Fibroblast of lung (primary cell): ENCODE measurements around the gene PTDSS2. TPM values are rescaled to one million over a fixed set of nuclear protein-coding genes. Genes with fewer than 3 reads are reported as not detected.

Source experiments
- DNase-seq, 2 donors: peaks; one replicate each; pipeline versions ENCODE4 v3.0.0 to v3.0.0-alpha.2; 2010; ENCODE audit warnings: low read depth in 2 of 2
- H2AFZ ChIP-seq: 2 replicates; pipeline ENCODE4 v1.5.1; 2012; ENCODE audit warnings: low read length, control low read depth, inconsistent platforms
- H3K27ac ChIP-seq: 2 replicates; pipeline ENCODE4 v1.5.1; 2011; ENCODE audit warnings: low read length, control low read depth; ENCODE audit not compliant: insufficient read depth
- H3K27me3 ChIP-seq: 2 replicates; pipeline ENCODE4 v1.5.1; 2011; ENCODE audit warnings: mild to moderate bottlenecking, low read length; ENCODE audit not compliant: control insufficient read depth, insufficient read depth
- H3K36me3 ChIP-seq: 2 replicates; pipeline ENCODE4 v1.5.1; 2011; ENCODE audit warnings: low read length; ENCODE audit not compliant: control insufficient read depth, insufficient read depth
- H3K4me1 ChIP-seq: 2 replicates; pipeline ENCODE4 v1.5.1; 2011; ENCODE audit warnings: low read length; ENCODE audit not compliant: control insufficient read depth, insufficient read depth; ENCODE audit errors: extremely low read depth
- H3K4me2 ChIP-seq: 2 replicates; pipeline ENCODE4 v1.5.1; 2011; ENCODE audit warnings: low read length, control low read depth; ENCODE audit not compliant: insufficient read depth; ENCODE audit errors: extremely low read depth
- H3K4me3 ChIP-seq, 4 experiments: fragments of 200-600 bp in 1 of 4; sonication (generic) in 1 of 4; replicated peaks in 1 of 4; 2 replicates each; pipeline ENCODE4 v1.5.1; 2011 to 2016; ENCODE audit warnings: low read length in 4 of 4, low read depth in 3 of 4, mild to moderate bottlenecking in 3 of 4, control low read depth in 2 of 4, inconsistent platforms in 1 of 4, mixed read lengths in 1 of 4; ENCODE audit not compliant: insufficient read depth in 1 of 4; ENCODE audit errors: control extremely low read depth in 1 of 4
- H3K79me2 ChIP-seq: 2 replicates; pipeline ENCODE4 v1.5.1; 2012; ENCODE audit warnings: mild to moderate bottlenecking, low read length, inconsistent platforms; ENCODE audit not compliant: control insufficient read depth, insufficient read depth
- H3K9ac ChIP-seq: 2 replicates; pipeline ENCODE4 v1.5.1; 2011; ENCODE audit warnings: mild to moderate bottlenecking, low read length, control low read depth; ENCODE audit not compliant: insufficient read depth
- H3K9me3 ChIP-seq: 2 replicates; pipeline ENCODE4 v1.5.1; 2012; ENCODE audit warnings: low read depth, low read length; ENCODE audit not compliant: control insufficient read depth, insufficient read depth
- H4K20me1 ChIP-seq: 2 replicates; pipeline ENCODE4 v1.5.1; 2011; ENCODE audit warnings: low read length; ENCODE audit not compliant: control insufficient read depth, insufficient read depth; ENCODE audit errors: extremely low read depth
- CTCF ChIP-seq, 2 donors: IDR thresholded peaks in 1 of 2; conservative IDR thresholded peaks in 1 of 2; 1 replicate in 1 of 2; 2 replicates in 1 of 2; pipeline ENCODE4 v1.5.1; 2011 to 2012; ENCODE audit warnings: low read length in 2 of 2, control low read depth in 1 of 2, inconsistent platforms in 1 of 2, low read depth in 1 of 2, mild to moderate bottlenecking in 1 of 2
- EZH2 ChIP-seq: IDR thresholded peaks from 2 replicates; pipeline ENCODE4 v1.5.1; 2012; ENCODE audit warnings: low read length, control low read depth, mild to moderate bottlenecking; ENCODE audit errors: missing control alignments
- polyA plus RNA-seq, 2 donors: library from polyadenylated mRNA; depleted of rRNA in 1 of 2; stranded (reverse) in 1 of 2; unstranded in 1 of 2; fragments of >200 nt; gene quantifications; 2 replicates each; pipeline ENCODE4 v1.2.1, GENCODE V29; 2011 to 2012; ENCODE audit warnings: missing spikeins in 1 of 2
- total RNA-seq: library from RNA; depleted of rRNA; stranded (reverse); fragments of >200 nt; gene quantifications from 2 replicates; pipeline ENCODE4 v1.2.1, GENCODE V29; 2014

Gene PTDSS2
- total and polyA plus RNA-seq, 2 donors (not counting 1 experiment from before 2014, with no cell fraction given), result 17.4 to 36.7 TPM

DNA sequence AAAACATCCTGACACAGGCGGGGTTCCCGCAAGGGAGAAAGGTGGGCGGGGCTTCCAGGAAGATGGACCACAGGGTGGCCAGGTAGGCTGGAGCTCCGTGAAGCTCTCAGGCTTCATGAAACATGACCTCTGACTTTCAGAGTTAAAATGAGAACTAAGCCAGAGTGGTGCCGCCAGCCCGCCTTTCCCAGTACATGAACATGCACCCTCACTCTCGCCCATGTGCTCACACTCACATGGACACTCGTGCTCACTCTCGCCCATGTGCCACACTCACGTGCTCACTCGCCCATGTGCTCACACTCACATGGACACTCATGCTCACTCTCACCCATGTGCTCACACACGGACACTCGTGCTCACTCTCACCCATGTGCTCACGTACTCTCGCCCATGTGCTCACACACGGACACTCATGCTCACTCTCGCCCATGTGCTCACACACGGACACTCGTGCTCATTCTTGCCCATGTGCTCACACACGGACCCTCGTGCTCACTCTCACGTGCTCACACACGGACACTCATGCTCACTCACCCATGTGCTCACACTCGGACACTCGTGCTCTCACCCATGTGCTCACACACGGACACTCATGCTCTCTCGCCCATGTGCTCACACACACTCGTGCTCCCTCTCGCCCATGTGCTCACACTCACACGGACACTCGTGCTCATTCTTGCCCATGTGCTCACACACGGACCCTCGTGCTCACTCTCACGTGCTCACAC is 46.9 kb downstream of the PTDSS2 start:
- Histone ChIP-seq H3K9ac (no peak overlapping the region), H3K4me2 (no peak overlapping the region), H3K27ac (no peak overlapping the region), H3K4me1 (no peaks in the 10 kb centered on the region), H3K9me3 (no peaks in the 10 kb centered on the region), H3K27me3 (no peaks in the 10 kb centered on the region), H3K36me3 (peaks cover 60% of the 10 kb centered on the region), H4K20me1 (no peaks in the 10 kb centered on the region), H3K79me2 (peaks cover 21% of the 10 kb centered on the region), H3K4me3 (no peak overlapping the region), H2AFZ (no peak overlapping the region)
- TF ChIP-seq EZH2 (no peak), CTCF (conservative IDR thresholded peaks at IDR 0.05 in 1 of 2, IDR thresholded peaks at IDR 0.05 in 1 of 2; ENCODE audit: low read depth in 1 of 2, low read length in 2 of 2) (no peak)
- no peak for DNase-seq

- DNase-seq, result no peak
- Histone ChIP-seq H3K79me2 (peaks cover 28% of the 10 kb centered on the region), H3K27ac (no peak overlapping the region), H3K9me3 (no peaks in the 10 kb centered on the region), H3K4me3 (no peak overlapping the region), H3K27me3 (no peaks in the 10 kb centered on the region), H2AFZ (no peak overlapping the region), H3K9ac (no peak overlapping the region), H3K4me1 (no peaks in the 10 kb centered on the region), H4K20me1 (no peaks in the 10 kb centered on the region), H3K4me2 (no peak overlapping the region), H3K36me3 (peaks cover 61% of the 10 kb centered on the region)
- TF ChIP-seq EZH2, result no peak
- no peak for TF ChIP-seq CTCF (conservative IDR thresholded peaks at IDR 0.05 in 1 of 2, IDR thresholded peaks at IDR 0.05 in 1 of 2; ENCODE audit: low read depth in 1 of 2, low read length in 2 of 2)
Measured at GRCh38 chr11:497565-498296, 47.7 kb downstream of the PTDSS2 start.

DNA sequence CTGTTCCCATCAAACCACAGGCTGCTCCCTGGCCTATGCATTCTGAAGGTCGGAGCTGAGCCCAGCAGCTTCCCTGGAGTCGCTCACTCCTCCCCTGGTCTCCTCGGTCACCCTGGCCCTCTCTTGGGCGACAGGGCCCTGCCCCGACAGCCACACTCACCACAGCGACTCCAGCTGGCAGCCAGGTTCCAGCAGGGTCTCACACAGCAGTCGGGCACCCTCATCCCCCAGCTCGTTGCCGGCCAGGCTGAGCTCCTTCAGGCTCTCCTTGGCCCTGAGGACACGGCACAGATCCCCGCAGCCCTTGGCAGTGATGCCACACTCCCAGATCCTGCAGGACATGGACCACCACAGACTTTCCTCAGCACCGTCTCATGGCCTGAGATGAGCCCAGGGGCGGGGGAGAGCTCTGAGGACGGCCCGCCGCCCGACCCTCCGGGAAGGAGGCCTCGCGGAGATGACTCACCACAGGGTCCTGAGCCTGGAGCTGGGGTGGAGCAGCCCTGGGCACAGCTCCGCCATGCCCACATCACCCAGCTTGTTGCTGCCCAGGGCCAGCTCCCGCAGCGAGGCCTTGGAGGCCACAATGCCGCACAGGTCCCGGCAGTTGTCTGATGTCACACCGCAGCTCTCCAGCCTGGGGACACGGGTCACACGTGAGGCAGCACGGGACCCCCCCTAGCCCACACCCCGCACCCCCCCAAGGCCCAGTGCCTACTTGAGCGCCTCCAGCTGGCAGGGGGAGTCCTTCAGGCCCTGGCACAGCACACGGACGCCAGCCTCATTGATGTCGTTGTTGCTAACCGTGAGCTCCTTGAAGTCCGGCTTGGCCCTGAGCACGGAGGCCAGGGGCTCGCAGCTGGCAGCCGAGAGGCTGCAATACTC is 48.5 kb downstream of the PTDSS2 start:
- DNase-seq, result no peak
- no peak overlapping the region for H3K9ac ChIP-seq
- H2AFZ ChIP-seq, result no peak overlapping the region

More for the DNA sequence above, 48.5 kb downstream of the PTDSS2 start:
- no peak overlapping the region for H3K27ac ChIP-seq
- no peak for TF ChIP-seq CTCF (conservative IDR thresholded peaks at IDR 0.05 in 1 of 2, IDR thresholded peaks at IDR 0.05 in 1 of 2; ENCODE audit: low read depth in 1 of 2, low read length in 2 of 2)
- TF ChIP-seq EZH2, result no peak
- H3K79me2 ChIP-seq, result peaks cover 35% of the 10 kb centered on the region
- peaks cover 60% of the 10 kb centered on the region for H3K36me3 ChIP-seq
- H3K4me3 ChIP-seq, result no peak overlapping the region
- peaks cover under 1% of the 10 kb centered on the region for H3K4me1 ChIP-seq
- no peak overlapping the region for H3K4me2 ChIP-seq
- H3K9me3 ChIP-seq, result no peaks in the 10 kb centered on the region
- H4K20me1 ChIP-seq, result no peaks in the 10 kb centered on the region
- H3K27me3 ChIP-seq, result no peaks in the 10 kb centered on the region
